HG03432 (cell line): ENCODE measurements around the gene MSN.
"Not testable (repeated sequence)": the region's sequence is repeated elsewhere in the genome, so short reads cannot be mapped to it uniquely, and the experiment has no call there.

Source experiments
- ATAC-seq: cut with Tn5 transposase; IDR thresholded peaks from one replicate; pipeline ENCODE4 v1.9.1; 2021; ENCODE audit warnings: mild to moderate bottlenecking, moderate library complexity; ENCODE audit not compliant: unreplicated experiment

The MSN gene

GRCh38 chrX:65667503-65668376 lies at the start of gene MSN:
Gene MSN (plus strand): TSS chrX:65667654. CDS start chrX:65667842, 188 bp downstream.
- peak; percentile 90 for ATAC-seq

GRCh38 chrX:65620096-65620705 lies 47.3 kb upstream of the MSN start:
- ATAC-seq: not testable (repeated sequence)

- ATAC-seq: no peak
These were observed 36.7 kb upstream of the MSN start for GRCh38 chrX:65630771-65631170.

- ATAC-seq: no peak
These were observed 33.6 kb upstream of the MSN start for GRCh38 chrX:65633826-65634225.

- ATAC-seq: no peak
These were observed 32.7 kb upstream of the MSN start for GRCh38 chrX:65634732-65635131.

- ATAC-seq: no peak
These were observed 32.1 kb upstream of the MSN start for GRCh38 chrX:65635378-65635777.

- no peak for ATAC-seq
These were observed 31.6 kb upstream of the MSN start for GRCh38 chrX:65635822-65636221.

- ATAC-seq: not testable (repeated sequence)
These were observed 31.2 kb upstream of the MSN start for GRCh38 chrX:65636261-65636660.

GRCh38 chrX:65637335-65637734 lies 30.1 kb upstream of the MSN start:
- ATAC-seq: no peak

GRCh38 chrX:65642914-65643491 lies 24.5 kb upstream of the MSN start:
- no peak for ATAC-seq

GRCh38 chrX:65643531-65644052 lies 23.9 kb upstream of the MSN start:
- no peak for ATAC-seq

GRCh38 chrX:65644621-65645289 lies 22.7 kb upstream of the MSN start:
- ATAC-seq: no peak

- ATAC-seq: no peak
These were observed 19.7 kb upstream of the MSN start for GRCh38 chrX:65647801-65648200.

- ATAC-seq: no peak
These were observed 15.4 kb upstream of the MSN start for GRCh38 chrX:65652098-65652497.

- peak; percentile 12 for ATAC-seq
These were observed 10.4 kb upstream of the MSN start for GRCh38 chrX:65657009-65657441.

GRCh38 chrX:65657659-65658058 lies 9.8 kb upstream of the MSN start:
- ATAC-seq: no peak

- no peak for ATAC-seq
These were observed 9.2 kb upstream of the MSN start for GRCh38 chrX:65658229-65658628.

GRCh38 chrX:65667157-65667502 lies 324 bp upstream of the MSN start:
- ATAC-seq: no peak

- peak; percentile 48 for ATAC-seq
These were observed 1.2 kb downstream of the MSN start for GRCh38 chrX:65668377-65669310.

GRCh38 chrX:65671286-65671685 lies 3.8 kb downstream of the MSN start:
- no peak for ATAC-seq
